Epidermal melanocyte (primary cell): ENCODE data around the gene UNC13B.
"Not testable (repeated sequence)": the region's sequence is repeated elsewhere in the genome, so short reads cannot be mapped to it uniquely, and the experiment has no call there.

Experiments
- DNase-seq: peaks from one replicate; pipeline ENCODE4 v3.0.0; 2011; ENCODE audit warnings: low spot score; ENCODE audit not compliant: insufficient read length

UNC13B gene

DNA sequence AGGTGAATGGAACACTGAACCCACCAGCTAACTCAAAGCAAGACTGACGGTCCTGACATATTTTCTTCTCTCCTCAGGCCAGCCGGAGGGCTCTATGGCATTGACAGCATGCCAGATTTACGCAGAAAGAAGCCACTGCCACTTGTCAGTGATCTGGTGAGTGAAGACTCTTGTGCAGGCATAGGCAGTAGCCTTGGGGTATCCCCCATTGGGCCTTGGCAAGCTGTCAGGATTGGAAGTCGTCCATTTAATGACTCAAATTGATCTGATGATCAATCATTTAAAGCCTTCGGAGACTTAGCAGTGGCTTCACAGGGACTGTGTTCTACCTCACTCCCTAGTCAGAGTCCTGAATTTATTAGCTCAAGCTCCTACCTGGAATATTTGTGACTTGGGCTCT is 208.4 kb downstream of the UNC13B start:
- no peak for DNase-seq

DNA sequence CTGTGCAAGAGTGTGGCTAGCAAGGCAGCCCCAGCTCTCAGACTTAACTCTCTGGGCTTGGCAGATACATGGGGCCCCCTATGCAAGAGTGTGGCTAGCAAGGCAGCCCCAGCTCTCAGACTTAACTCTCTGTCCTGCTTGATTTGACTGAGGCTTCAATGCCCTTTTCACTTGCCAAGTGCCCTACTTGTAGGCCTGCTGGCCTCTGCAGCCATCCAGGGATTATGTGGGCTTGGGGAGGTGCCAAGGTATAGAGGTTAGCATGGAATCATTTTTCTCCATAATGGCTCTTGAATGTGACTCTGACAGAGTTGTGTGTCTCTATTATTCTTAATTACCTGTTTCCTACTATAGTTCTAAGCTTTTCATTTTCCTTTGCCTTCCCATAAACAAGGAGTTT is 212.6 kb downstream of the UNC13B start:
- no peak for DNase-seq

DNA sequence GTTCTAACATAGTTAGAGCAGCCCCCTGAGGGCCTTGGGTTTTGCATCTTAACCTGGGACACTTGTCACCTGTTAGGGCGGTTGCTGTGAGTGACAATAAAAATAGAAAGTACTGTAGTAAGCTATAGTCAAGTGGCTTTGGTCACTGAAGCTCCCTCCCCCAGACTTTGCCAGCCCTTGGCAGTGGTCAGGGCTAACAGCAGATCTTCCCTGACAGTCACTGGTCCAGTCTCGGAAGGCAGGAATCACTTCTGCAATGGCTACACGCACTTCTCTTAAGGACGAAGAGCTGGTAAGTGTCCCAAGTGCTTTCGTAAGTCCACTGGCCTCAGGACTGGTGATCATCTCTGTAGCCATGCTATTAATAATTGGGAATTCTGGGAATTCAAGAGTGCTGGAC is 213.1 kb downstream of the UNC13B start:
- no peak for DNase-seq

DNA sequence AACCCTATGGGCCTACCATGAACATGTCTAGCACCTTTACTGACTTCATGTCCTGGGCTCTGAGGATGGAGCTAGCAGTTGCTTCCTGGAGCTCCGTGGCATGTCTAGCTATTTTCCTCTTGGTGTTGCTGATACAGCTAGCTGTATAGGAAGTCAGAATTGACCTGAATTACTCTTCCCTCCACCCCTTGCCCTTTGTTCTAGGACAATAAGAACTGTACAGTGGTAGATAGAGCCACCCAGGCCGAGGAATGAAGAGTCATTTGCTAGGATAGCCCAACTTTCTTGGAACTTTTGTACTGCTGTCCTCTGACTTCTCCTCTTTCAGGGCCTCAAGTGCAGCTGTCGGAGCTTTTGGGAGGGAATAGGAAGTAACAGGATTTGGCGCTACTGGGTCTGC is 218.2 kb downstream of the UNC13B start:
- no peak for DNase-seq

GRCh38 chr9:35380619-35381018 is 218.8 kb downstream of the UNC13B start:
- no peak for DNase-seq

GRCh38 chr9:35385042-35385441 is 223.2 kb downstream of the UNC13B start:
- no peak for DNase-seq

GRCh38 chr9:35395076-35395705 is 233.4 kb downstream of the UNC13B start:
- no peak for DNase-seq

GRCh38 chr9:35395706-35396101 is 233.9 kb downstream of the UNC13B start:
- DNase-seq: no peak

- no peak for DNase-seq
Observed at GRCh38 chr9:35396560-35397215, 234.9 kb downstream of the UNC13B start.

DNA sequence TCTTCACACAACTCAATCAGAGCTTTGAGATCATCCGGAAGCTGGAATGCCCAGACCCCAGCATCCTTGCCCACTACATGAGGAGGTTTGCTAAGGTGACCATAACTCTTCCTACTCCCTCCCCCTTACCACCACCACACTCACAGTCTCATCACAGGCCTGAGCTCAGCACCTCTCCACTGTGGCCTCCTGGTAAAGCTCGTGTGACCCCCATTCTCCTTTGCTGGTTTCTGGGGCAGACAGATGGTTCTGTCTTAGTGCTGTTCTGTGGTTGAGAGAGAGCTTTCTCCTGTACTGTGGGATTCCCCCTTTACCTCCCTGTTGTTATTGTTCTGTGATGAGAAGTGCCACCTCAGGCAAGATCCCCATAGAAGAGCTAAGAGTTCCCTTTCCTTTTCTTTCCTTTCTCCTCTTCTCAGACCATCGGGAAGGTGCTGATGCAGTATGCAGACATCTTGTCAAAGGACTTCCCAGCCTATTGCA is 235.4 kb downstream of the UNC13B start:
- no peak for DNase-seq

DNA sequence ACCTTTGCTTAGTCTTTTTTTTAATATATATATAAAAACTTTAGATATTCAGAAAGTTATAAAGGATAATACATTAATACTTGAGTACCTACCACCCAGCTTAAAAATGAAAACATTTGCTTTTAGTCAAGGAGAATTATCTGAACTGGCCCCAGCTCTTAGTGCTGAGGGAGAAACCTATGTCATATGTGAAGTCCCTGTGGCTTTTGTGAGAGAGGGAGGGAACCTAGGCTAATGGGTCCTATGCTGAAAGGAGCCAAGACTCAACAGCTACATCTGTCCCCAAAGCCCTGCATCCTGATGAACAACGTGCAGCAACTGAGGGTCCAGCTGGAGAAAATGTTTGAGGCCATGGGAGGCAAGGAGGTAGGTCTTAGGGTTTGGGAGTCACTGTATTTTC is 236.1 kb downstream of the UNC13B start:
- no peak for DNase-seq

DNA sequence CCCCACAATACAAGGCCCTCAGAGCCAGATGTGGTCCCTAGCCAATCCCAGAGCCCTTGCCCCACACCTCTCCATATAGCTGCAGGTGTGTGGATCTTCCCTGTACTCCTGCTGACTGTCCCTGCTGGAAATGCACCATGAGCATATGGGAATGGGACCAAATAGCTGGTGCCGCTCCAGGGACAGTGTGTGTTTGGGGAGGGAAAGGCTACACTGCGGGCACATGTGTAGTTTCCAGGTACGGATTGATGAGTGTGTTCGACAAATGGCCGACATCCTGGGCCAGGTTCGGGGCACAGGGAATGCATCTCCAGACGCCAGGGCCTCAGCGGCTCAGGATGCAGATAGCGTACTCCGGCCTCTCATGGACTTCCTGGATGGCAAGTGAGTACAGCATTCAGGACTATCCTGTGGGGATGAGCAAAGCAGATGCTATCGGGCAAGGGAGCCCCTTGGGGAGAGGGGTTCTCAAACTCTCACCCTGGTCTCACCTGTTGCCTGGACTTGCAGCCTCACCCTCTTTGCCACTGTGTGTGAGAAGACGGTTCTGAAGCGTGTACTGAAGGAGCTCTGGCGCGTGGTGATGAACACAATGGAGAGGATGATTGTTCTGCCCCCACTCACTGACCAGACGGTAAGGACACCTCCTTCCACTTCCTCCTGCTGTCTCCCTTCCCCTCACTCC is 237.0 kb downstream of the UNC13B start:
- DNase-seq: no peak

DNA sequence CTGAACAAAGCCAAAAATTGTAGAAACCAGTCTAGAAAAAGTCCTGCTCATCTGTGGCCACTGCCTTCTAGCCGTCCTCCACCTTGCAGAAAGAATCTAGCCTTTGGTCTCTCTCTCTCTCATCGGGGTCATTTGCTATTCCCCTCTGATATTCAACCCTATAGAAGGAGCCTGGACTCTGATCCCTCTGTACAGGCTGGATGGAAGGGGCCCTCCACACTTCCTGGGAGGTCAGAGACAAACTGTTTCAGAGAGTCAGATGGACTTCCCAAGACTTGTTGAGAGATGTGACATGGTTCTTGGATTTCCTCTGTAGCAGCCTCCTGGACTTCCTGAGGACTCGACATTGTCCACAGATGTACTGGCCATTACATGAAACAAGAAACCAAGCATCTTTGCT is 243.1 kb downstream of the UNC13B start:
- DNase-seq: no peak

DNA sequence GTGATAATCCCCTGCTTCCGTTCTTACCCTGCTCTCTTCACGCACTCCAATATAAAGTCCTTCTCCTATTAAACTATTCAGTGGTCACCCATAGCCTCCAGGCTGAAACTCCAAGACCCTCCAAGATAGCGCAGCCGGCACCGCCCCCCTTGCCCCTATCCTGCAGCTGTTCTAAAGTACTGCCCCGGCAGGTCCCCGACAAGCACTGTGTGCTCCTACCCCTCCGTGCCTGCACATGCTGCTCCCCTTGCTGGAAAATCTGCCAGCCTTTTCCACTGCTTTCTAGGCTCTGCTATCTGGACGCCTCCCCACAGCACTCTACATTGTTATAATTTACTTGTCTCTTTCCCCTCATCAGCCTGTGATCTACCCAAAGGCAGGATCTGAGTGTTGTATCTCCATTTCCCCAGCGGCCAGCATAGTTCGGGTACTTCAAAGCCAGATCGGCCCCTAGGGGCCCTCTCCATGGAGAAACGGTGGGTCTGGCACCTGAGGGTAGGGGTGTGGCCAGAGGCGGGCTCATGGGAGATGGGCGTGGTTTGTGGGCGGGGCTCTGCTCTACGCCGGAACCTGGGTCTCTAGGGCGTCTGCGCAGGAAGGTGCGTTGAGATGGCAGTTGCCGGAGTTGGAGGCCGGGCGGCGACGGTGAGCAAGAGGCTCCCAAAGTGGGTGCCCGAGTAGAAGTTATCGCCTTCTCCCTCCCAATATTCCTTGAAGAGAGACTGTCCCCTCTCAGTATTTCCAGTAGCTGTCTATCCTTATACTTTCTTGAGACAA is 244.6 kb downstream of the UNC13B start:
- DNase-seq: no peak

DNA sequence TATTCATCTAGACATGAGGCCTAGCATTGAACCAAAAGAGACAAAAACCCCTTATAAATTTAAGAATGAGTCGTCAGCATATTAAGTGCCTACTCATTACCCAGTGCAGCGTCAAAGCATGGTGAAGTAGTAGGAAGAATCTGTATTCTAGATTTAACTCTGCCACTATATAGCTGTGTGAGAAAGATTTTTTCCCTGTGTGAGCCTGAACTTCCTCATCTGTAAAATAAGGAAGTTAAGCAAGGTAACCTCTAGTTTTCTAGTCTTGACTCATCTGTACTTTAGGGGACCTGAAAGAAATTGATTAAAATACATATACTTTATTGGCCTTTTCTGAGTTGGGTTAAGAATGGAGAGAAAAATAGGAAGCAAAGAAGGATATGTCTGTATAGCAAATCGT is 246.0 kb downstream of the UNC13B start:
- no peak for DNase-seq

GRCh38 chr9:35409434-35409833 is 247.6 kb downstream of the UNC13B start:
- DNase-seq: not testable (repeated sequence)

DNA sequence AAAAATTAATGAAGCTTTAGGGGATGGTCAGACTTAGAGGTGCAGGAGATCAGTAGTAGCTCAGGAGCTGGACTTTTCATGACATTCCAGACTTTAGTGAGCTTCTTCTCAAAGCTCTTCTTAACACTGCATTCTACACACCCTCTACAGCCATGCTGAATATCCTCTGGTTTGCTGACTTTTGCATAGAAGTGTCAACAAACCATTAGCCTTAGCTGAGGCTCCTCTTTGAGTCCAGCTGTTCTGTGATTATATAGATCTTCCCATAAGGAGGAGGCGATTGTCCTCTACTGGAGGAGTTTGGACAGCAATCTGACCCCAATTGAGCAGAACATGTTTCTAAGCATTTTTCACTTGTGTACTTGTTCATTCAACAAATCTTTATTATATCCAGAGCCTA is 253.1 kb downstream of the UNC13B start:
- no peak for DNase-seq

DNA sequence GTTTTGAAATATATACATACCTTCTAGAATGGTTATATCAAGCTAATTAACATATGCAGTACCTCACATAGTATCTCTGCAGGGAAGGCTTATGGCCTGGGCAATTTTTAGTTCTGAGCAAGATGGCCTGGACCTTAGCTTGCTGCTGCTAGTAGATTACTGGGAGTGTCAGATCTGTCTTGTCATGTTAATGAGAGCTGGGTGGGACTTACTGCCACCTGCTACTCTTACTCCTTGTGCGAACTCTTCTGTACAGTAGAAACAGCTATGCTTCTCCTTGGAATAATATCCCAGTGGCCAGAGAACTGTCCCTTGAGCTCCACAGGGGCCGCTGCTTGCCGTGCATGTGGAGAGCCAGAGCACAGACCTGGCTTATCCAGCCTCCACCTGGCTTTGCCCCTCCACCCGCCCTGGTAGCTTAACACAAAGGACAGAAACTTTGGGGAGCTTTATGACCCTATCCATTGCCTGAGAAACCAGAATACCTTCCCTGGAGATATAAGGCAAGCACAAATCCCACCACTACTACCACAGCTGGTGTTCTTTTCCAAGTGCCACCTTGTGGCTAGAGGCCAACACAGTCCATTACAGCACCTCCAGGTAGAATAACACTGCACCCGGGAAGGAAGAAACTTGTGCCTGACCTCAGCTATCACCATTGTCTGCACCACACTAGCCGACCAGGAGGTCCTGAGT is 253.7 kb downstream of the UNC13B start:
- no peak for DNase-seq

DNA sequence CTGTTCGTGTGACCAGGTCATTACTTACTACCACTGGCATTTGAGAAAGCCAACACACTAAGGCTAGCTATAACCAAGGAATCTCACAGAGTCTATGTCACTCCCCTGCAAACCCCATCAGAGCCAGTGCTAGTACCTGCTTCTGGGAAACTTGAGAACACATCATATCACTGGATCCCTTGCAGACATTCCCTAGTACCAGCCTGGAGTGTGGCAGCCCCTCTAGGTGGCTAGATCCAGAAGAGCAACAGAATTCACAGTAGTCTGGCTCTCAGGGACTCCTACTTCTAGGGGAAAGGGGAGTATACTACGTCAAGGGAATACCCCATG is 254.3 kb downstream of the UNC13B start:
- DNase-seq: no peak

DNA sequence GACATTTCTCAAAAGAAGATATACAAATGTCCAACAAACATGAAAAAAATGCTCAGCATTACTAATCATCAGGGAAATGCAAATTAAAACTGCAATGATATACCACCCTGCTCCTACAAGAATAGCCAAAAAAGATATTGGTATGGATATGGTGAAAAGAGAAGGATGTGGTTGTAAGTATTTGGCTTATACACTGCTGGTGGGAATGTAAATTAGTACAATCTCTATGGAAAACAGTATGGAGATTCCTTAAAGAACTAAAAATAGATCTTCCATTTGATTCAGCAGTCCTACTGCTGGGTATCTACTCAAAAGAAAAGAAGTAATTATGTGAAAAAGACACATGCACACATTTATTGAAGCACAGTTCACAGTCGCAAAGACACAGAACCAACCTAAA is 260.5 kb downstream of the UNC13B start:
- no peak for DNase-seq

GRCh38 chr9:35422753-35423152 is 260.9 kb downstream of the UNC13B start:
- no peak for DNase-seq
